Activated naive CD8-positive, alpha-beta T cell treated with anti-CD3 and anti-CD28 coated beads, Interleukin-2, amount 50 U/mL, for 24 hours (primary cell): ENCODE data around the gene GP2.
"Not testable (repeated sequence)": the region's sequence is repeated elsewhere in the genome, so short reads cannot be mapped to it uniquely, and the experiment has no call there.

Experiments used
- ATAC-seq: fragments of 150-1000 bp; cut with Tn5 transposase; one replicate; pipeline ENCODE4 v1.10.0; 2021
- DNase-seq: peaks from one replicate; pipeline ENCODE4 v3.0.0; 2021
- H3K27ac Mint-ChIP-seq: one replicate; pipeline ENCODE4 v1.8.0; 2021; ENCODE audit warnings: mild to moderate bottlenecking, mixed read lengths
- H3K27me3 Mint-ChIP-seq: one replicate; pipeline ENCODE4 v1.8.0; 2021; ENCODE audit warnings: mixed read lengths
- H3K36me3 Mint-ChIP-seq: one replicate; pipeline ENCODE4 v1.8.0; 2021; ENCODE audit warnings: low read depth, mixed read lengths
- H3K4me1 Mint-ChIP-seq: one replicate; pipeline ENCODE4 v1.8.0; 2021; ENCODE audit warnings: mixed read lengths
- H3K4me3 Mint-ChIP-seq: one replicate; pipeline ENCODE4 v1.8.0; 2021; ENCODE audit warnings: mild to moderate bottlenecking, moderate library complexity, mixed read lengths
- H3K9me3 Mint-ChIP-seq: one replicate; pipeline ENCODE4 v1.8.0; 2021; ENCODE audit warnings: mixed read lengths

GP2 gene

DNA sequence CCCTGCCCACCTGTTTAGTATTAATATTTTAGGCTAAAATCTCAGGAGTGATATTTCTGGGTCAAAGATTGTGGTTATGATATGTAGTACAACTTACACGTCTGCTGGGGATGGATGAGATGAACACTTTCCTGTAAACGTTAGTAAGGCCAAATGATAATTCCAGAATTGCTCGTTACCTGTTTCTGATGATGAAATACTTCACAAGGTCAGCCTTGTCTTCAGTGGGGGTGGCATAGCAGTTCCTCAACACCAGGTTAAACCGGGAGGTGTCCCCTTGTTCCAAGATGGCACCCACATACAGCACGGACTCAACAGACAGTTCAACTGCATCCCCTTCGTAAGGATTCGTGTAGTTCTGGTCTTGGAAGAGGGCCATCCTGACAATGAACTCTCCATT lies 9.3 kb downstream of the GP2 start:
- Mint-ChIP-seq H3K4me3 (no peak overlapping the region), H3K4me1 (no peaks in the 10 kb centered on the region), H3K9me3 (no peaks in the 10 kb centered on the region), H3K36me3 (no peaks in the 10 kb centered on the region), H3K27me3 (peaks cover 1% of the 10 kb centered on the region), H3K27ac (no peak overlapping the region)
- DNase-seq (no peak), ATAC-seq (no peak)

DNA sequence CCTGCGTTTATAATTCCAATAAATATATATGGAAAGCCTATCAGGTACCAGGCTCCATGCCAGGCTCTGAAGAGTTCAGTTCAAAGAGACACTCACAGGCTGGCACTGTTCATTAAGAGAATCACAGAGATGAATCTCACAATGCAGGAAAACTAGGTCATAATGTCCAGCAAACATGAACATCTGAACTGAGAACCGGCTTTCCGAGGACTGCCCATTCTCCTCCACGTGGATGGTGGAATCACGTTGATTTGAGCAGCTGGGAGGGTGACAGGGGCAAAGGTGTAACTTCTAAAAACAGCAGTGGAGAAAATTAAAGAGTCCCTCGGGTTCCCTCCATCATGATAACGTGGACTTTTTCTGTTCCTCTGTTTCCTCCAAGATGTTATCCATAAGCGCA lies 10.2 kb downstream of the GP2 start:
- H3K36me3 Mint-ChIP-seq, result no peaks in the 10 kb centered on the region
- ATAC-seq (no peak), DNase-seq (no peak)
- H3K27me3 Mint-ChIP-seq, result no peaks in the 10 kb centered on the region
- H3K4me3 Mint-ChIP-seq, result no peak overlapping the region
- H3K9me3 Mint-ChIP-seq, result no peaks in the 10 kb centered on the region
- no peak overlapping the region for H3K27ac Mint-ChIP-seq
- no peaks in the 10 kb centered on the region for H3K4me1 Mint-ChIP-seq

DNA sequence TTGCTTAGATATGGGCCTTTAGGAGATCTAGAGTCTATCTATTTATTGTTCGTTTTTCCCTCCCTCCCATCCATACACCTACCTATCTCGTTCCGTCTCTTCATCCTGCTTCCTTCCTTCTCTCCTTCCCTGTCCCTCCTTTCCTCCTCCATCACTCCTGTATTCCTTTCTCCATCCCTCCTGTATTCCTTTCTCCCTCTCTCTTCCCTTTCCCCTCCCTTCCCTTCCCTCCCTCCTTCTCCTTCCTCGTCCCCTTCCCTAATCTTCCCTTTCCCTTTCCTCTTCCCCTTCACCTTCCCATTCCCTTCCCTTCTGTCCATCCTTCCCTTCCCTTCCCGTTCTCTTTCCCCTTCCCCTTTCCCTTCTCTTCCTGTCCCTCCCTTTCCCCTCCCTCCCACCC lies 10.6 kb downstream of the GP2 start:
- Mint-ChIP-seq H3K9me3 (no peaks in the 10 kb centered on the region), H3K4me3 (no peak overlapping the region), H3K4me1 (no peaks in the 10 kb centered on the region), H3K36me3 (no peaks in the 10 kb centered on the region), H3K27me3 (no peaks in the 10 kb centered on the region), H3K27ac (no peak overlapping the region)
- ATAC-seq, result no peak
- DNase-seq, result no peak

DNA sequence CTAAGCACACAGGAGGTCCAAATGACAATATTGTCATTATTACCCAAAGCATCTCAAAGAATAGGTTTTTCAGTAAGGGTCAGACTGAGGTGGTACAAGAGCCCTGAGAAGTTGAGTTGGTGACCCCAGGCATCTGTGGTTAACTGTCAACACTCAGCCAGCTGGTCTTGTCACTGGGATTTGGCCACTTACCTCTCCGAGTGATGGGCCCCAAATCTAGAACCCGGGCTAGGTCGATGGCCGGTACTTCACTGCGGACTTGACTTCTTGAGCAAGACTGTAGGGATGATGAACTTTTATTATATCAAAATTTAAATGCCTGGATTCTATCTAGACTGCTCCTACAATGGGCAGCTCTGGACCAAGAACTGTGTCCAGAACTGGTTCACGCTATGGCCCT lies 11.5 kb downstream of the GP2 start:
- DNase-seq, result no peak
- Mint-ChIP-seq H3K27ac (no peak overlapping the region), H3K36me3 (no peaks in the 10 kb centered on the region), H3K4me3 (no peak overlapping the region), H3K9me3 (no peaks in the 10 kb centered on the region), H3K4me1 (no peaks in the 10 kb centered on the region), H3K27me3 (no peaks in the 10 kb centered on the region)
- no peak for ATAC-seq

DNA sequence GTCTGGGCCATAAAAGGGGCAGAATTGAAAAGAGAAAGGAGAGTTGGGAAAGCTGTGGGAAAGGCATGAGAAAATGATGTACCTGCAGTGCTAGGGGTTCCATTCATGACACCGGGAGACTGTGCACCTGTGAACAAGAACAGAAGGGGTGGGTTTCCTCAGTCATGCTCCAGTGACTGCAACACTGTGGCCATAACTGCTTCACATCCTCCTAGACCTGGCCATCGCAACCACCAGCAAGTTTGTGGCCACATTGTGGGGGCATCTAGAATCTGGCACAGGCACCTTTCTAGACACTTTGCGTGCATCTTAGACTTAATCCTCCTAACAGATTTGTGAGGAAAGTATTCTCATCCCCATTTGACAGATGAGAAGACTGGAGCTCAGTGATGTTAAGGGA lies 12.7 kb downstream of the GP2 start:
- Mint-ChIP-seq H3K36me3 (no peaks in the 10 kb centered on the region), H3K4me3 (no peak overlapping the region), H3K27ac (no peak overlapping the region), H3K9me3 (no peaks in the 10 kb centered on the region), H3K27me3 (no peaks in the 10 kb centered on the region), H3K4me1 (no peaks in the 10 kb centered on the region)
- DNase-seq (no peak), ATAC-seq (no peak)

DNA sequence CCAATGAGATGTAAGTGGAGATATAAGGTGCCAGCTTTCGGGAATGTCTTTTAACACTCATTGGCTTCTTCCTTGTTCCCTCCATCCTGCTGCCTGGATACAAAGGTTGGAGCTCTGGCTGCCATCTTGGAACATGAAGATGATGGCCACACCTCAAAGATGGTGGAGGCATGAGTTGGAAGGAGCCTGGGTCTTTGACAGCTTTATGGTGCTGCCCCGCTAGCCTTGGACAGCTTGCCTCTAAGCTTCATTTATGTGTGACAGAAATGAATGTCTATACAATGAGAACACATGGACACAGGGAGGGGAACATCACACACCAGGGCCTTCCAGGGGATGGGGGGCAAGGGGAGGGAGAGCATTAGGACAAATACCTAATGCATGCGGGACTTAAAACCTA lies 13.6 kb downstream of the GP2 start:
- no peak for ATAC-seq
- Mint-ChIP-seq H3K4me1 (no peaks in the 10 kb centered on the region), H3K4me3 (no peak overlapping the region), H3K27ac (no peak overlapping the region), H3K27me3 (no peaks in the 10 kb centered on the region), H3K9me3 (no peaks in the 10 kb centered on the region), H3K36me3 (no peaks in the 10 kb centered on the region)
- DNase-seq, result no peak

DNA sequence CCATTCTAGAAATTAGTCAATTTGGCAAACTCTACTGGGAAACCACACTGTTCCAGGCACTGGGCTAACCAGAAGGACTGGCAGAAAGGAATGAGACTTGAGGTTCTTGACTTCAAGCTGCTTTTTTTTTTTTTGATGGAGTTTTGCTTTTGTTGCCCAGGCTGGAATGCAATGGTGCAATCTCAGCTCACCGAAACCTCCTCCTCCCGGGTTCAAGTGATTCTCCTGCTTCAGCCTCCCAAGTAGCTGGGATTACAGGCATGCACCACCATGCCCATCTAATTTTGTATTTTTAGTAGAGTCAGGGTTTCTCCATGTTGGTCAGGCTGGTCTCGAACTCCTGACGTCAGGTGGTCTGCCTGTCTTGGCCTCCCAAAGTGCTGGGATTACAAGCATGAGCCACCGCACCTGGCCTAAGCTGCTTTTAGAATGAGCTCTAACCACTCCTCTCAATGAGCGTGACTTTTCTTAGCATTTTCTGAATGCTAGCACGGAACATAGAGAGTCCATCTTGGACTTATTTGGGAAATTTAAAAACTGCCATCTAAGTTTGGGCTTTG lies 14.7 kb downstream of the GP2 start:
- not testable (repeated sequence) for H3K27me3 Mint-ChIP-seq, DNase-seq, H3K27ac Mint-ChIP-seq, H3K36me3 Mint-ChIP-seq, H3K4me1 Mint-ChIP-seq, H3K9me3 Mint-ChIP-seq, H3K4me3 Mint-ChIP-seq, ATAC-seq

DNA sequence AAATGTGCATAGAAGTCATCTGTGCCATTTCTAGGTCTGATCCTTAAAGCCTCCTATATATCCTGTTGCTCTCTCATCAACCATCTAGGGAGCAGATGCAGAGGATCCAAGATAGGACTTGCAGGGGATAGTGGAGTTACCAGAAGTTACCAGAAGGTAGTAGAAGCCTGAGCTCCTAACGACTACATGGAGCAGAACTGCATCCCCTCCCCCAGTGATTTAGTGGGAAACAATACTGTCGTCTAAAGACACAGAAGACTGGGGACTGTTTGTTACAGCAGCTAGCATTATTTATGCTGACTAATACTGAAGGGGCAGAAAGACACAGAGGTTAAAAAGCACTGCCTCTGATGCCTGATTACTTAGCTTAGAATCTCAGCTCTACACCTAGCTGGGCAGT lies 15.8 kb downstream of the GP2 start:
- Mint-ChIP-seq H3K27ac (no peak overlapping the region), H3K9me3 (no peaks in the 10 kb centered on the region), H3K4me3 (no peak overlapping the region), H3K27me3 (no peaks in the 10 kb centered on the region), H3K36me3 (no peaks in the 10 kb centered on the region), H3K4me1 (no peaks in the 10 kb centered on the region)
- DNase-seq, result no peak
- no peak for ATAC-seq

DNA sequence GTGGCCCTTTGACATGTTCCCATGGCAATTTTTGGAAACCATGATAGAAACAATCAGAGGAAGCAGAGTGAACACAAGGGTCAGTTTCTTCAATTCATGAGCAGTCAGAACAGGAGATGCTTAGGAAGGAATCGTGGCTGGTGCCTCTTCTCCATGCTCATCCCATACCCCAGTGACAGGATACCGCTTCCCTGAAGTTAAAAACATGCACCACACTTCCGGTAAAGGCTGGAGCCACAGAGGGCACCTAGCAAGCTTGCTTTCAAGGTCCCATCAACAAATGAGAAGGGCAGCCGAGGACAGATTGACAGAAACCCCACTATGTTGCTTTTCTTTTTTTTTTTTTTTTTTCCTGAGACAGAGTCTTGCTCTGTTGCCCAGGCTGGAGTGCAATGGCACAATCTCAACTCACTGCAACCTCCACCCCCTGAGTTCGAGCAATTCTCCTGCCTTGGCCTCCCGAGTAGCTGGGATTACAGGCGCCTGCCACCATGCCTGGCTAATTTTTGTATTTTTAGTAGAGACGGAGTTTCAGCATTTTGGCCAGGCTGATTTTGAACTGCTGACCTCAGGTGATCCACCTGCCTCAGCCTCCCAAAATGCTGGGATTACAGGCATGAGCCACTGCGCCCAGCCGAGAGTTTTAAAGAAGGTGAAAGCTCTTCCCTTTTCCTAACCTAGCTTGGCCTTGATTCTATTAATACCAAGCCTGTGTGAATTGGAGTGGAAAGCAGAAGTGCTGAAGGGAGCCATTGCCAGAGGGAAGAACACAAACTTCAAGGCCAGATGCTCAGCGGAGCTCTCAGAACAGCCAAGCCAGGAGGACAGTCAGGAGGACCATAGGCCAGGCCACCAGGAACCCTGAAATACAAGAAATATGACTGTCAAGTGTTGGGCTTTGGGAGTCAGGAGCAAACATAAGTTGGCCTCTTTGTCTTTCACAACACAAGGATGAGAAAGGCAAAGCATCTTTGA lies 16.6 kb downstream of the GP2 start:
- ATAC-seq (no peak), DNase-seq (no peak)
- Mint-ChIP-seq H3K27ac (no peak overlapping the region), H3K27me3 (no peaks in the 10 kb centered on the region), H3K4me3 (no peak overlapping the region), H3K36me3 (no peaks in the 10 kb centered on the region), H3K4me1 (no peaks in the 10 kb centered on the region), H3K9me3 (no peaks in the 10 kb centered on the region)

DNA sequence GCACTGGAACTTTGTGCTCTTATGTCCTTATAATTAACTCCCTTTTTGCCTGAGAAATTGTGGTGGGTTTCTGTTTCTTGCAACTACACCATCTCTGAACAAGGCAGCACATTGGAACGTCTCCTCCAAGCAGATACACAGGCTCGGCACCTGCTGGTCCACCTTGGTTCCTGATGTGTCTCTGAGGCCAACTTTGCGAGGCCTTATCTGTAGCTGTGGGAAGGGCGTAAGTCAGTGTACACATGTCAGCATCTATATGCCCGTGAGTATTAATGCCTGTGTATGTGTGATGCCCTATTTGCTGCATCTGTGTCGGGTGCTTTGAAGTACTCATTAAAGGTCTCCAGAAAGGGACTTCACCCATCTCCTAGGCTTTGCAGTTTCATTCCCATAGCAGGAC lies 17.5 kb downstream of the GP2 start:
- H3K27ac Mint-ChIP-seq, result no peak overlapping the region
- DNase-seq, result no peak
- no peaks in the 10 kb centered on the region for H3K36me3 Mint-ChIP-seq
- H3K9me3 Mint-ChIP-seq, result no peaks in the 10 kb centered on the region
- no peak overlapping the region for H3K4me3 Mint-ChIP-seq
- H3K27me3 Mint-ChIP-seq, result no peaks in the 10 kb centered on the region
- ATAC-seq, result no peak
- no peaks in the 10 kb centered on the region for H3K4me1 Mint-ChIP-seq

DNA sequence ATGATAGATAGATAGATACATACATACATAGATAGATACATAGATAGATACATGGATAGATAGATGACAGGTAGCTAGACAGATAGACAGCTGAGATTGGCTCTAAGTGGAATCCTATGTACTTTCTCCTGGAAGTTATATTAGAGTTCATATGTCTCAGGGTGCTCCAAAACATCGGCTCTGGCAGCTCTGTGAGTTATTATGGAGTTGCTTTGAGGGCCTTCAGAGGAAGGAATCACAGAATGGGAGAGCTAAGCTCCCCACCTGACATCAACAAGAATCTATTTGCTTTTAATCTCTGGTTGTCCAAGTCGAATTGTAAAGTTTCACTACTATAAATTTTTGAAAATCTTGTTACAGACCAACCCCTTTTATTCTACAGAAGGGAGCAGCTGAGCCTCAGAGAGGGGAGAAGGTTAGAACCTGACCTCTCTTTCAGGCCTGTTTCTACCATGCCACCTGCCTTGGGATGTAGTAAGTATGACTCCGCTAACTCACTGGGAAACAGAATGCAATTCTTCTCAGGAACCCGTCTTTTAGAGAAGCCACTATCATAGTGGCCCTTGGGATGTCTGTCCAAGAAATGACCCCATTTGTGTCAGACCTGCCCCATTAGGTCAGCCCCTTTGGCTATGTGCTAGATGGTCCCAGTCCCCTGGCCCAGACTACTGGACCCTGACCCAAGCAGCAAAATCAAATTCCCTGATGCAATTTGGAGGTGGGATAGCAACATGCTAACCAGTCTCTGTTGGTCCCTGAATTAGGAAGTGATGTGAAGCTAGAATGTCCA lies 18.3 kb downstream of the GP2 start:
- no peaks in the 10 kb centered on the region for H3K4me1 Mint-ChIP-seq
- ATAC-seq, result no peak
- H3K27ac Mint-ChIP-seq, result no peak overlapping the region
- H3K9me3 Mint-ChIP-seq, result no peaks in the 10 kb centered on the region
- no peaks in the 10 kb centered on the region for H3K27me3 Mint-ChIP-seq
- DNase-seq, result no peak
- H3K4me3 Mint-ChIP-seq, result no peak overlapping the region
- H3K36me3 Mint-ChIP-seq, result no peaks in the 10 kb centered on the region

DNA sequence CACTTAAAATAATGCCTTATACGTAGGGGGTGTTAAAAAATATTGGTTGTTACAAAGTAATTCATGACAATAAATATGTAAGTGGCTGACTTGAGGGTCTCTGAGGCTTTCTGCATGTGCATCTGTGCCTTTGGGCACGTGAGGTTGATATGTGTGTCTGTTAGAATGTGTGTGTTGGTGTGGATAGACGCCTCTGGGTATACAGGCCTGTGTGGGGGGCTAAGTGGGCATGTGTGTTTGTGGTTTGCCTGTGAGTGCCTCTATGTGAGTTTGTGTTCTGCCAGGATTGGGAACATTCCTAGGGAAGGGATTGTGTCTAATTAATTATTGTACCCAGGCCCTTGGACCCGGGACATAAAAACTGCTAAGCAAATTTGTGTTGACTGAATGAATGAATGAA lies 19.0 kb downstream of the GP2 start:
- DNase-seq, result no peak
- Mint-ChIP-seq H3K4me1 (no peaks in the 10 kb centered on the region), H3K27ac (no peak overlapping the region), H3K27me3 (no peaks in the 10 kb centered on the region), H3K4me3 (no peak overlapping the region), H3K36me3 (no peaks in the 10 kb centered on the region), H3K9me3 (no peaks in the 10 kb centered on the region)
- no peak for ATAC-seq

DNA sequence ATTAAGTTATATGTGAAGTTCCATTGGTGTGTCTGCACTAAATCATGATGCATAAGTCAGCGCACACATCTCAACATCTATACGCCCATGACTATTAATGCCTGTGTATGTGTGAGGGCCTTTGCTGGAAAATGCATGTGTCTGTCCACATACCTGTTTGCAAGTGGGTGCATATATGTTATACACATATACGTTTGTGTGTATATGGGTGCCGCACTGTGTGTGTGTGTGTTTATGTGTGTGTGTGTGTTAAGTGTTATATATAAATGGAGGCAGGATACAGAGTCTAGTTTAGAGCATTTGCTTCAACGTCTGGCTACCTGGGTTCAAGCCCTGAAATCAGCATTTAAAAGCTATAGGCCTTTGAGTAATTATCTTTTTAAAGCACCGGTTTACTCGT lies 19.5 kb downstream of the GP2 start:
- Mint-ChIP-seq H3K4me1 (no peaks in the 10 kb centered on the region), H3K9me3 (no peaks in the 10 kb centered on the region), H3K4me3 (no peak overlapping the region), H3K27ac (no peak overlapping the region), H3K36me3 (no peaks in the 10 kb centered on the region), H3K27me3 (no peaks in the 10 kb centered on the region)
- ATAC-seq, result no peak
- no peak for DNase-seq

DNA sequence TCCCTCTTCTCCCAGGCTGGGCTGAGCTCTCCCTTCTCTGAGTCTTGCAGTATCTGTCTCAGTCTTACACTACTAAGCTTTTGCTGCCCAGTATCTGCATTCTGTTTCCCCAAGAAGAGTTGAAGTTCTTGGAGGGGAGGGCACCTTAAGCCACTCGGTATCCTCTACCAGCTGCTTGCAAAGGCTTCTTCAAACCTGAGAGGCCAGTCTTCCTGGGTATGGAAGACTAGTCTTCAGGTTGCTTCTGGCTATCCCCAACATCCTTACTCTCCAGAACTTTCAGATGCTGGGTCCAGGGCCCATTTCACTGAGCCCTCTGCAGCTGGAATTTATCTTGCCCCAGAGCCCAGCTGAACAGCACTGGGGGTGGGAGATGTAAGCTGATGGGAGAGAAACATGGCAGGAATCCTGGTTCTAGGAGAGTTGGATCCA lies 20.1 kb downstream of the GP2 start:
- Mint-ChIP-seq H3K27me3 (no peaks in the 10 kb centered on the region), H3K9me3 (no peaks in the 10 kb centered on the region), H3K36me3 (no peaks in the 10 kb centered on the region), H3K4me1 (no peaks in the 10 kb centered on the region), H3K4me3 (no peak overlapping the region), H3K27ac (no peak overlapping the region)
- no peak for ATAC-seq
- no peak for DNase-seq

DNA sequence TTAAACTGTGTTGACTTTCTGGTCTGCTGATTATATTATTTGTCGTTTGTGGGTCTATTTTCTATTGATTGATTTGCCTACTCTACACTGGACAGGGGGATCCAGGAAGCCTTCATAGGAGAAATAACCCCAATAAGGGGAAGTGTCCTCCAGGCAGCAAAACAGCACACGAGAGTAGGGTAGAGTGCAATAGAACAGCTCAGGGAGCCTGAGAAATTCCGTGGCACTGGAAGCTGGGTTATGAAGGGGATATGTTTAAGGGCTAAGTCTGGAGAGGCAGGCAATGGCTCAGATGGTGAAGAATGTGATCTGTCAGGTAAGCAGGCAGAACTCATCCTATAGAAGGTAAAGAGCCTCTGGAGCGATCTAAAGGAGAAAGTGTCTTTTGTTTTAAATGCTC lies 20.9 kb downstream of the GP2 start:
- Mint-ChIP-seq H3K4me1 (no peaks in the 10 kb centered on the region), H3K27ac (no peak overlapping the region), H3K27me3 (no peaks in the 10 kb centered on the region), H3K9me3 (no peaks in the 10 kb centered on the region), H3K4me3 (no peak overlapping the region), H3K36me3 (no peaks in the 10 kb centered on the region)
- DNase-seq, result no peak
- no peak for ATAC-seq
